ENCODE data around the gene FABP1. TPM values are rescaled to one million over a fixed set of nuclear protein-coding genes. Genes with fewer than 3 reads are reported as not detected.

FABP1 gene
- total RNA-seq, 2 donors from 2014 or later, result not detected

GRCh38 chr2:88085099-88085498 lies 42.8 kb downstream of the FABP1 start:
- ATAC-seq (ENCODE audit: insufficient number of reproducible peaks, low FRiP score, low read depth) (no peak), DNase-seq (ENCODE audit: low spot score) (no peak)
- Histone ChIP-seq H3K36me3 (no peaks in the 10 kb centered on the region), H3K27me3 (replicated peaks; ENCODE audit: insufficient read depth) (no peaks in the 10 kb centered on the region), H3K9me3 (no peaks in the 10 kb centered on the region), H3K27ac (no peak overlapping the region), H3K4me1 (ENCODE audit: control insufficient read depth in 1 of 2, low read depth in 2 of 2) (no peaks in the 10 kb centered on the region), H3K4me3 (no peak overlapping the region)
- no peak for TF ChIP-seq CTCF (IDR thresholded peaks at IDR 0.05)

GRCh38 chr2:88082781-88083180 lies 45.1 kb downstream of the FABP1 start:
- H3K4me3 ChIP-seq, result no peak overlapping the region
- ATAC-seq (ENCODE audit: insufficient number of reproducible peaks, low FRiP score, low read depth), result no peak

GRCh38 chr2:88081924-88082608 lies 45.8 kb downstream of the FABP1 start:
- DNase-seq (ENCODE audit: low spot score), result no peak
- no peak for TF ChIP-seq CTCF (IDR thresholded peaks at IDR 0.05)
- Histone ChIP-seq H3K9me3 (no peaks in the 10 kb centered on the region), H3K36me3 (no peaks in the 10 kb centered on the region), H3K27me3 (replicated peaks; ENCODE audit: insufficient read depth) (no peaks in the 10 kb centered on the region), H3K27ac (no peak overlapping the region), H3K4me1 (ENCODE audit: control insufficient read depth in 1 of 2, low read depth in 2 of 2) (no peaks in the 10 kb centered on the region), H3K4me3 (no peak overlapping the region)
- ATAC-seq (ENCODE audit: insufficient number of reproducible peaks, low FRiP score, low read depth), result no peak

More at GRCh38 chr2:88082781-88083180, 45.1 kb downstream of the FABP1 start:
- H3K27ac ChIP-seq, result no peak overlapping the region
- H3K36me3 ChIP-seq, result no peaks in the 10 kb centered on the region
- H3K27me3 ChIP-seq (replicated peaks; ENCODE audit: insufficient read depth), result no peaks in the 10 kb centered on the region
- no peaks in the 10 kb centered on the region for H3K4me1 ChIP-seq (ENCODE audit: control insufficient read depth in 1 of 2, low read depth in 2 of 2)
- DNase-seq (ENCODE audit: low spot score), result no peak
- no peak for TF ChIP-seq CTCF (IDR thresholded peaks at IDR 0.05)
- no peaks in the 10 kb centered on the region for H3K9me3 ChIP-seq

- Histone ChIP-seq H3K4me3 (no peak overlapping the region), H3K9me3 (no peaks in the 10 kb centered on the region), H3K27ac (no peak overlapping the region), H3K4me1 (ENCODE audit: control insufficient read depth in 1 of 2, low read depth in 2 of 2) (no peaks in the 10 kb centered on the region), H3K27me3 (replicated peaks; ENCODE audit: insufficient read depth) (no peaks in the 10 kb centered on the region), H3K36me3 (no peaks in the 10 kb centered on the region)
- DNase-seq (ENCODE audit: low spot score) (no peak), ATAC-seq (ENCODE audit: insufficient number of reproducible peaks, low FRiP score, low read depth) (no peak)
- TF ChIP-seq CTCF (IDR thresholded peaks at IDR 0.05), result no peak
These were observed 47.3 kb downstream of the FABP1 start for GRCh38 chr2:88080545-88080944.

- Histone ChIP-seq H3K36me3 (no peaks in the 10 kb centered on the region), H3K4me3 (no peak overlapping the region), H3K27ac (no peak overlapping the region), H3K4me1 (ENCODE audit: control insufficient read depth in 1 of 2, low read depth in 2 of 2) (no peaks in the 10 kb centered on the region), H3K27me3 (replicated peaks; ENCODE audit: insufficient read depth) (no peaks in the 10 kb centered on the region), H3K9me3 (no peaks in the 10 kb centered on the region)
- no peak for ATAC-seq (ENCODE audit: insufficient number of reproducible peaks, low FRiP score, low read depth)
- DNase-seq (ENCODE audit: low spot score), result no peak
- no peak for TF ChIP-seq CTCF (IDR thresholded peaks at IDR 0.05)
These were observed 49.2 kb downstream of the FABP1 start for GRCh38 chr2:88078643-88079172.

All from thoracic aorta (tissue), 2 donors.